Fibroblast of lung (primary cell): ENCODE measurements around the gene CTXND2. TPM values are rescaled to one million over a fixed set of nuclear protein-coding genes. Genes with fewer than 3 reads are reported as not detected.

ENCODE experiments used
- DNase-seq, 2 donors: peaks; one replicate each; pipeline versions ENCODE4 v3.0.0 to v3.0.0-alpha.2; 2010; ENCODE audit warnings: low read depth in 2 of 2
- H2AFZ ChIP-seq: 2 replicates; pipeline ENCODE4 v1.5.1; 2012; ENCODE audit warnings: low read length, control low read depth, inconsistent platforms
- H3K27ac ChIP-seq: 2 replicates; pipeline ENCODE4 v1.5.1; 2011; ENCODE audit warnings: low read length, control low read depth; ENCODE audit not compliant: insufficient read depth
- H3K27me3 ChIP-seq: 2 replicates; pipeline ENCODE4 v1.5.1; 2011; ENCODE audit warnings: mild to moderate bottlenecking, low read length; ENCODE audit not compliant: control insufficient read depth, insufficient read depth
- H3K36me3 ChIP-seq: 2 replicates; pipeline ENCODE4 v1.5.1; 2011; ENCODE audit warnings: low read length; ENCODE audit not compliant: control insufficient read depth, insufficient read depth
- H3K4me1 ChIP-seq: 2 replicates; pipeline ENCODE4 v1.5.1; 2011; ENCODE audit warnings: low read length; ENCODE audit not compliant: control insufficient read depth, insufficient read depth; ENCODE audit errors: extremely low read depth
- H3K4me2 ChIP-seq: 2 replicates; pipeline ENCODE4 v1.5.1; 2011; ENCODE audit warnings: low read length, control low read depth; ENCODE audit not compliant: insufficient read depth; ENCODE audit errors: extremely low read depth
- H3K4me3 ChIP-seq, 4 experiments: fragments of 200-600 bp in 1 of 4; sonication (generic) in 1 of 4; replicated peaks in 1 of 4; 2 replicates each; pipeline ENCODE4 v1.5.1; 2011 to 2016; ENCODE audit warnings: low read length in 4 of 4, low read depth in 3 of 4, mild to moderate bottlenecking in 3 of 4, control low read depth in 2 of 4, inconsistent platforms in 1 of 4, mixed read lengths in 1 of 4; ENCODE audit not compliant: insufficient read depth in 1 of 4; ENCODE audit errors: control extremely low read depth in 1 of 4
- H3K79me2 ChIP-seq: 2 replicates; pipeline ENCODE4 v1.5.1; 2012; ENCODE audit warnings: mild to moderate bottlenecking, low read length, inconsistent platforms; ENCODE audit not compliant: control insufficient read depth, insufficient read depth
- H3K9ac ChIP-seq: 2 replicates; pipeline ENCODE4 v1.5.1; 2011; ENCODE audit warnings: mild to moderate bottlenecking, low read length, control low read depth; ENCODE audit not compliant: insufficient read depth
- H3K9me3 ChIP-seq: 2 replicates; pipeline ENCODE4 v1.5.1; 2012; ENCODE audit warnings: low read depth, low read length; ENCODE audit not compliant: control insufficient read depth, insufficient read depth
- H4K20me1 ChIP-seq: 2 replicates; pipeline ENCODE4 v1.5.1; 2011; ENCODE audit warnings: low read length; ENCODE audit not compliant: control insufficient read depth, insufficient read depth; ENCODE audit errors: extremely low read depth
- CTCF ChIP-seq, 2 donors: IDR thresholded peaks in 1 of 2; conservative IDR thresholded peaks in 1 of 2; 1 replicate in 1 of 2; 2 replicates in 1 of 2; pipeline ENCODE4 v1.5.1; 2011 to 2012; ENCODE audit warnings: low read length in 2 of 2, control low read depth in 1 of 2, inconsistent platforms in 1 of 2, low read depth in 1 of 2, mild to moderate bottlenecking in 1 of 2
- EZH2 ChIP-seq: IDR thresholded peaks from 2 replicates; pipeline ENCODE4 v1.5.1; 2012; ENCODE audit warnings: low read length, control low read depth, mild to moderate bottlenecking; ENCODE audit errors: missing control alignments
- polyA plus RNA-seq, 2 donors: library from polyadenylated mRNA; depleted of rRNA in 1 of 2; stranded (reverse) in 1 of 2; unstranded in 1 of 2; fragments of >200 nt; gene quantifications; 2 replicates each; pipeline ENCODE4 v1.2.1, GENCODE V29; 2011 to 2012; ENCODE audit warnings: missing spikeins in 1 of 2
- total RNA-seq: library from RNA; depleted of rRNA; stranded (reverse); fragments of >200 nt; gene quantifications from 2 replicates; pipeline ENCODE4 v1.2.1, GENCODE V29; 2014

The CTXND2 gene
- total and polyA plus RNA-seq, 2 donors (not counting 1 experiment from before 2014, with no cell fraction given), result not detected

- no peak overlapping the region for H3K4me3 ChIP-seq
- H2AFZ ChIP-seq, result no peak overlapping the region
- H4K20me1 ChIP-seq, result no peaks in the 10 kb centered on the region
- DNase-seq, result no peak
- H3K27me3 ChIP-seq, result no peaks in the 10 kb centered on the region
- no peak overlapping the region for H3K9ac ChIP-seq
- H3K79me2 ChIP-seq, result peaks cover 70% of the 10 kb centered on the region
- H3K27ac ChIP-seq, result no peak overlapping the region
- no peak overlapping the region for H3K4me2 ChIP-seq
- TF ChIP-seq EZH2 (no peak), CTCF (conservative IDR thresholded peaks at IDR 0.05 in 1 of 2, IDR thresholded peaks at IDR 0.05 in 1 of 2; ENCODE audit: low read depth in 1 of 2, low read length in 2 of 2) (no peak)
- no peaks in the 10 kb centered on the region for H3K36me3 ChIP-seq
- H3K4me1 ChIP-seq, result no peaks in the 10 kb centered on the region
- H3K9me3 ChIP-seq, result no peaks in the 10 kb centered on the region
These were observed 17.3 kb upstream of the CTXND2 start for GRCh38 chr1:150869683-150870082.

- Histone ChIP-seq H3K27ac (no peak overlapping the region), H3K79me2 (peaks cover 73% of the 10 kb centered on the region), H4K20me1 (no peaks in the 10 kb centered on the region), H2AFZ (no peak overlapping the region), H3K4me2 (no peak overlapping the region), H3K9ac (no peak overlapping the region), H3K36me3 (no peaks in the 10 kb centered on the region), H3K4me1 (no peaks in the 10 kb centered on the region), H3K4me3 (no peak overlapping the region), H3K9me3 (no peaks in the 10 kb centered on the region), H3K27me3 (no peaks in the 10 kb centered on the region)
- no peak for TF ChIP-seq EZH2
- no peak for TF ChIP-seq CTCF (conservative IDR thresholded peaks at IDR 0.05 in 1 of 2, IDR thresholded peaks at IDR 0.05 in 1 of 2; ENCODE audit: low read depth in 1 of 2, low read length in 2 of 2)
- no peak for DNase-seq
These were observed 14.4 kb upstream of the CTXND2 start for GRCh38 chr1:150872572-150872971.

- Histone ChIP-seq H3K9ac (no peak overlapping the region), H3K79me2 (peaks cover 65% of the 10 kb centered on the region), H3K27me3 (no peaks in the 10 kb centered on the region), H3K9me3 (no peaks in the 10 kb centered on the region), H3K4me1 (no peaks in the 10 kb centered on the region), H3K4me2 (no peak overlapping the region), H3K4me3 (peak overlapping the region in 1 of 4 experiments; percentile 17), H2AFZ (no peak overlapping the region), H3K36me3 (no peaks in the 10 kb centered on the region), H3K27ac (no peak overlapping the region), H4K20me1 (no peaks in the 10 kb centered on the region)
- no peak for DNase-seq
- TF ChIP-seq EZH2, result no peak
- no peak for TF ChIP-seq CTCF (conservative IDR thresholded peaks at IDR 0.05 in 1 of 2, IDR thresholded peaks at IDR 0.05 in 1 of 2; ENCODE audit: low read depth in 1 of 2, low read length in 2 of 2)
These were observed 13.4 kb upstream of the CTXND2 start for GRCh38 chr1:150873521-150873920.
